ENCODE measurements around the gene NXN.

DNA sequence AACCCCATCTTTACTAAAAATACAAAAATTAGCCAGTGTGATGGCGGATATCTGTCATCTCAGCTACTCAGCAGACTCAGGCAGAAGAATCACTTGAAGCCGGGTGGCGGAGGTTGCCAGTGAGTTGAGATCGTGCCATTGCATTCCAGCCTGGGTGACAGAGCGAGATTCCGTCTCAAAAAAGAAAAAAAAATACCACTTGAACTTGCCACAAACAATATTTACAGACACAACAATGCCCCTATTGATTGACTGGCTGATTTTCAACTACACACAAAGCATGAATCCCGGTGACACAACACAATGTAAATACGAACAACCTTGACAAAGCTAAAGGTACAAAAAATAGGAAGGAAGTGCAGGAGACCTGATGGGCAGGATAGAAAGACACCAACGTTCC lies 49.3 kb downstream of the NXN start:
- TF ChIP-seq EP300 (IDR thresholded peaks at IDR 0.05): no peak
- TF ChIP-seq, protein P1, sequence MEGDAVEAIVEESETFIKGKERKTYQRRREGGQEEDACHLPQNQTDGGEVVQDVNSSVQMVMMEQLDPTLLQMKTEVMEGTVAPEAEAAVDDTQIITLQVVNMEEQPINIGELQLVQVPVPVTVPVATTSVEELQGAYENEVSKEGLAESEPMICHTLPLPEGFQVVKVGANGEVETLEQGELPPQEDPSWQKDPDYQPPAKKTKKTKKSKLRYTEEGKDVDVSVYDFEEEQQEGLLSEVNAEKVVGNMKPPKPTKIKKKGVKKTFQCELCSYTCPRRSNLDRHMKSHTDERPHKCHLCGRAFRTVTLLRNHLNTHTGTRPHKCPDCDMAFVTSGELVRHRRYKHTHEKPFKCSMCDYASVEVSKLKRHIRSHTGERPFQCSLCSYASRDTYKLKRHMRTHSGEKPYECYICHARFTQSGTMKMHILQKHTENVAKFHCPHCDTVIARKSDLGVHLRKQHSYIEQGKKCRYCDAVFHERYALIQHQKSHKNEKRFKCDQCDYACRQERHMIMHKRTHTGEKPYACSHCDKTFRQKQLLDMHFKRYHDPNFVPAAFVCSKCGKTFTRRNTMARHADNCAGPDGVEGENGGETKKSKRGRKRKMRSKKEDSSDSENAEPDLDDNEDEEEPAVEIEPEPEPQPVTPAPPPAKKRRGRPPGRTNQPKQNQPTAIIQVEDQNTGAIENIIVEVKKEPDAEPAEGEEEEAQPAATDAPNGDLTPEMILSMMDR (IDR thresholded peaks at IDR 0.05): no peak

Measured in tibial nerve (tissue), 4 donors.